HCT116 (cell line): ENCODE measurements around the gene MICALL2. TPM values are rescaled to one million over a fixed set of nuclear protein-coding genes. Genes with fewer than 3 reads are reported as not detected.

Experiments
- ATAC-seq: fragments of 200-7000 bp; cut with Tn5 transposase; 2 replicates; pipeline ENCODE4 v1.9.1; 2020; ENCODE audit warnings: mild to moderate bottlenecking, moderate library complexity
- BruUV-seq: library from RNA; stranded (reverse); fragments of 400-500 nt; replicated peaks from 2 replicates; lab custom pipeline; 2021; lab: Mats Ljungman, UMichigan
- CTCF ChIA-PET: fragments of 300-600 bp; sonication (Branson Sonifier 250); formaldehyde crosslinking; loops from one replicate; lab custom pipeline; 2021; ENCODE audit warnings: antibody characterized with exemption; lab: Charles Lee
- POLR2A ChIA-PET: fragments of 300-600, 350-600 bp; sonication (Branson Sonifier 250); formaldehyde crosslinking; loops from one replicate; lab custom pipeline; 2021; ENCODE audit warnings: antibody characterized with exemption; lab: Charles Lee
- RAD21 ChIA-PET, 2 experiments: fragments of 300-600 bp; sonication (Branson Sonifier 250); formaldehyde crosslinking; loops; one replicate each; lab custom pipeline; 2023; ENCODE audit warnings: low total read pairs in 2 of 2; ENCODE audit not compliant: uncharacterized antibody in 2 of 2, unreplicated experiment in 2 of 2, low non-redundant PET in 1 of 2; lab: Charles Lee
- DNase-seq: peaks from one replicate; pipeline ENCODE4 v3.0.0-alpha.2; 2010; ENCODE audit warnings: low read depth, low spot score
- H2AFZ ChIP-seq: fragments of 200-600 bp; shearing (Covaris generic), sonication (generic); 2 replicates; pipeline ENCODE4 v1.6.1; 2017; ENCODE audit warnings: low read depth, mixed run types, mixed read lengths, antibody characterized with exemption, low read length; ENCODE audit not compliant: poor library complexity, severe bottlenecking
- H3K27ac ChIP-seq: 2 replicates; pipeline ENCODE4 v1.5.1; 2012; ENCODE audit warnings: low read depth, low read length
- H3K27me3 ChIP-seq: fragments of 200-600 bp; sonication (generic); 2 replicates; pipeline ENCODE4 v1.6.1; 2016; ENCODE audit warnings: mixed run types, low read length, mixed read lengths; ENCODE audit not compliant: insufficient read depth
- H3K36me3 ChIP-seq, 2 experiments: fragments of 200-500 bp in 1 of 2; fragments of 200-600 bp in 1 of 2; sonication (Bioruptor generic) in 1 of 2; sonication (generic) in 1 of 2; 2 replicates each; pipeline versions ENCODE4 v1.5.1 to v1.6.1; 2014 to 2016; ENCODE audit warnings: low read length in 2 of 2, inconsistent platforms in 1 of 2, mixed read lengths in 1 of 2, mixed run types in 1 of 2; ENCODE audit not compliant: insufficient read depth in 2 of 2, control insufficient read depth in 1 of 2
- H3K4me1 ChIP-seq, 2 experiments: fragments of 200-600 bp in 1 of 2; sonication (generic) in 1 of 2; 2 replicates each; pipeline versions ENCODE4 v1.5.1 to v1.6.1; 2012 to 2017; ENCODE audit warnings: low read length in 2 of 2, inconsistent platforms in 1 of 2, mild to moderate bottlenecking in 1 of 2, mixed read lengths in 1 of 2, mixed run types in 1 of 2, moderate library complexity in 1 of 2; ENCODE audit not compliant: insufficient read depth in 2 of 2, control insufficient read depth in 1 of 2
- H3K4me2 ChIP-seq: fragments of 200-600 bp; sonication (generic); 2 replicates; pipeline ENCODE4 v1.6.1; 2017; ENCODE audit warnings: mixed run types, low read length, mixed read lengths
- H3K4me3 ChIP-seq, 2 experiments: fragments of 200-600 bp in 1 of 2; sonication (generic) in 1 of 2; replicated peaks in 1 of 2; 2 replicates each; pipeline ENCODE4 v1.5.1; 2011 to 2016; ENCODE audit warnings: low read length in 2 of 2, control low read depth in 1 of 2, low read depth in 1 of 2, mild to moderate bottlenecking in 1 of 2, mixed read lengths in 1 of 2, mixed run types in 1 of 2
- H3K79me2 ChIP-seq: fragments of 200-600 bp; sonication (generic); 2 replicates; pipeline ENCODE4 v1.6.1; 2017; ENCODE audit warnings: mild to moderate bottlenecking, mixed run types, low read length, moderate library complexity, mixed read lengths; ENCODE audit not compliant: insufficient read depth
- H3K9ac ChIP-seq: fragments of 200-600 bp; sonication (generic); 2 replicates; pipeline ENCODE4 v1.6.1; 2016; ENCODE audit warnings: low read length, mixed read lengths
- H3K9me2 ChIP-seq: fragments of 200-600 bp; sonication (generic), shearing (Covaris generic); 2 replicates; pipeline ENCODE4 v1.6.1; 2017; ENCODE audit warnings: mixed run types, mild to moderate bottlenecking, moderate library complexity; ENCODE audit not compliant: insufficient read depth
- H3K9me3 ChIP-seq, 2 experiments: fragments of 200-500 bp in 1 of 2; fragments of 200-600 bp in 1 of 2; sonication (Bioruptor generic) in 1 of 2; sonication (generic) in 1 of 2; 2 replicates each; pipeline ENCODE4 v1.6.1; 2014 to 2017; ENCODE audit warnings: low read length in 2 of 2, mixed read lengths in 2 of 2, inconsistent platforms in 1 of 2, low read depth in 1 of 2, mild to moderate bottlenecking in 1 of 2, mixed run types in 1 of 2, moderate library complexity in 1 of 2; ENCODE audit not compliant: control insufficient read depth in 1 of 2, insufficient read depth in 1 of 2
- H4K20me1 ChIP-seq: fragments of 200-600 bp; sonication (generic), shearing (Covaris generic); 2 replicates; pipeline ENCODE4 v1.6.1; 2017; ENCODE audit warnings: mixed run types, mild to moderate bottlenecking, moderate library complexity; ENCODE audit not compliant: insufficient read depth
- CEBPB ChIP-seq: IDR thresholded peaks from 2 replicates; pipeline ENCODE4 v1.6.1; 2012; ENCODE audit warnings: low read depth
- CTCF ChIP-seq, 3 experiments: fragments of 200-600 bp in 1 of 3; sonication (generic) in 1 of 3; IDR thresholded peaks in 2 of 3; conservative IDR thresholded peaks in 1 of 3; 2 replicates each; pipeline ENCODE4 v1.5.1; 2012 to 2017; ENCODE audit warnings: low read depth in 2 of 3, low read length in 2 of 3, antibody characterized with exemption in 1 of 3, borderline replicate concordance in 1 of 3, control low read depth in 1 of 3, mild to moderate bottlenecking in 1 of 3, mixed read lengths in 1 of 3, mixed run types in 1 of 3, moderate library complexity in 1 of 3; ENCODE audit not compliant: insufficient read depth in 1 of 3
- ELF1 ChIP-seq: IDR thresholded peaks from 2 replicates; pipeline ENCODE4 v1.6.1; 2012; ENCODE audit warnings: low read depth, borderline replicate concordance
- EZH2 ChIP-seq: fragments of 200-600 bp; sonication (generic); IDR thresholded peaks from 2 replicates; pipeline ENCODE4 v1.6.1; 2017; ENCODE audit warnings: antibody characterized with exemption, mixed run types
- EZH2phosphoT487 ChIP-seq: fragments of 200-600 bp; IDR thresholded peaks from 2 replicates; pipeline ENCODE4 v1.6.1; 2018; ENCODE audit warnings: antibody characterized with exemption, borderline replicate concordance
- POLR2A ChIP-seq: IDR thresholded peaks from 2 replicates; pipeline ENCODE4 v1.7.0; 2011; ENCODE audit warnings: borderline replicate concordance; ENCODE audit not compliant: insufficient read depth, insufficient read length; ENCODE audit errors: extremely low read depth
- POLR2AphosphoS5 ChIP-seq: IDR thresholded peaks from 2 replicates; pipeline ENCODE4 v1.6.1; 2011; ENCODE audit warnings: mild to moderate bottlenecking, low read depth, low read length, moderate library complexity
- RAD21 ChIP-seq: IDR thresholded peaks from 2 replicates; pipeline ENCODE4 v1.6.1; 2012; ENCODE audit warnings: low read depth, mild to moderate bottlenecking
- REST ChIP-seq: IDR thresholded peaks from 2 replicates; pipeline ENCODE4 v1.6.1; 2012; ENCODE audit warnings: low read depth
- SP1 ChIP-seq: IDR thresholded peaks from 2 replicates; pipeline ENCODE4 v1.6.1; 2012; ENCODE audit warnings: low read depth
- SRF ChIP-seq: IDR thresholded peaks from 2 replicates; pipeline ENCODE4 v1.6.1; 2012; ENCODE audit warnings: low read depth
- TCF7L2 ChIP-seq: IDR thresholded peaks from 2 replicates; pipeline ENCODE4 v1.7.0; 2011; ENCODE audit warnings: borderline replicate concordance, inconsistent platforms; ENCODE audit not compliant: insufficient read depth, insufficient read length; ENCODE audit errors: extremely low read depth
- YY1 ChIP-seq: IDR thresholded peaks from 2 replicates; pipeline ENCODE4 v1.6.1; 2011; ENCODE audit warnings: low read length, low read depth, moderate library complexity, mild to moderate bottlenecking; ENCODE audit not compliant: insufficient replicate concordance; ENCODE audit errors: extremely low read depth
- ZFX ChIP-seq: fragments of 450-650 bp; IDR thresholded peaks from 2 replicates; pipeline ENCODE4 v1.6.1; 2017
- intact Hi-C: fragments of 100-400 bp; cut with micrococcal nuclease; formaldehyde crosslinking; loops from 2 replicates; pipeline ENCODE4 v1.10.0; 2022
- total RNA-seq: library from RNA; stranded (reverse); gene quantifications from one replicate; pipeline ENCODE4 v1.2.1, GENCODE V29; 2021; ENCODE audit not compliant: unreplicated experiment

The MICALL2 gene
- total RNA-seq, 1 experiment from 2014 or later, result 60.7 TPM

- POLR2A ChIA-PET, result no interaction called here
- H3K27me3 ChIP-seq, result no peaks in the 10 kb centered on the region
- BruUV-seq, result no TSS peak
- H2AFZ ChIP-seq, result no peak overlapping the region
- no peaks in the 10 kb centered on the region for H3K9me2 ChIP-seq
- RAD21 ChIA-PET, result no interaction called here
- H3K9ac ChIP-seq, result no peak overlapping the region
- ATAC-seq, result no peak
- no peak for DNase-seq
- CTCF ChIA-PET, result no interaction called here
- H3K4me3 ChIP-seq, result no peak overlapping the region
- H3K4me1 ChIP-seq, result no peaks in the 10 kb centered on the region
- no peaks in the 10 kb centered on the region for H3K79me2 ChIP-seq
- no peak for TF ChIP-seq ZFX
- TF ChIP-seq ELF1, result no peak
- TF ChIP-seq REST, result no peak
- no peak for TF ChIP-seq CTCF (IDR thresholded peaks at IDR 0.05 in 2 of 3, conservative IDR thresholded peaks at IDR 0.05 in 1 of 3; ENCODE audit: borderline replicate concordance in 1 of 3, insufficient read depth in 1 of 3, low read depth in 2 of 3, low read length in 2 of 3)
- TF ChIP-seq EZH2phosphoT487, result no peak
- TF ChIP-seq RAD21, result no peak
- no peak for TF ChIP-seq CEBPB
- no peak for TF ChIP-seq EZH2
- no peak for TF ChIP-seq POLR2A
- no peak for TF ChIP-seq POLR2AphosphoS5
- no peak for TF ChIP-seq YY1
- no peak for TF ChIP-seq SRF
- no peak for TF ChIP-seq SP1
- TF ChIP-seq TCF7L2, result no peak
- no peaks in the 10 kb centered on the region for H3K9me3 ChIP-seq
- H4K20me1 ChIP-seq, result no peaks in the 10 kb centered on the region
- intact Hi-C loops, result no loop called here
- H3K27ac ChIP-seq, result no peak overlapping the region
- H3K36me3 ChIP-seq, result peaks cover 23 to 35% of the 10 kb centered on the region in 2 experiments; a peak in 3 of 4 replicates
- H3K4me2 ChIP-seq, result no peak overlapping the region
Observed at GRCh38 chr7:1485156-1485555, 25.9 kb upstream of the MICALL2 start.
